GM12873 (cell line): ENCODE results near the gene CRY2.

ENCODE experiments used
- CTCF ChIP-seq: IDR thresholded peaks from 2 replicates; pipeline ENCODE4 v1.5.1; 2012; ENCODE audit warnings: low read depth, mild to moderate bottlenecking, moderate library complexity, low read length, control low read depth; ENCODE audit not compliant: insufficient read depth; ENCODE audit errors: missing control alignments

Gene CRY2

GRCh38 chr11:45809456-45810395 is 37.5 kb upstream of the CRY2 start:
- no peak for TF ChIP-seq CTCF

- TF ChIP-seq CTCF, result no peak
Observed at GRCh38 chr11:45810431-45811108, 36.7 kb upstream of the CRY2 start.

DNA sequence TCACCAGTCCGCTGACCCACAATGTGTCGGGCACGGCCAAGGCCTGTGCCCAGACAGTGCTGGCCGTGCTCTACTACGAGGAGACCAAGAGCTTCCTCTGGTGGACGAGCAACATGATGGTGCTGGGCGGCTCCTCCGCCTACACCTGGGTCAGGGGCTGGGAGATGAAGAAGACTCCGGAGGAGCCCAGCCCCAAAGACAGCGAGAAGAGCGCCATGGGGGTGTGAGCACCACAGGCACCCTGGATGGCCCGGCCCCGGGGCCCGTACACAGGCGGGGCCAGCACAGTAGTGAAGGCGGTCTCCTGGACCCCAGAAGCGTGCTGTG is 36.2 kb upstream of the CRY2 start:
- TF ChIP-seq CTCF, result no peak

DNA sequence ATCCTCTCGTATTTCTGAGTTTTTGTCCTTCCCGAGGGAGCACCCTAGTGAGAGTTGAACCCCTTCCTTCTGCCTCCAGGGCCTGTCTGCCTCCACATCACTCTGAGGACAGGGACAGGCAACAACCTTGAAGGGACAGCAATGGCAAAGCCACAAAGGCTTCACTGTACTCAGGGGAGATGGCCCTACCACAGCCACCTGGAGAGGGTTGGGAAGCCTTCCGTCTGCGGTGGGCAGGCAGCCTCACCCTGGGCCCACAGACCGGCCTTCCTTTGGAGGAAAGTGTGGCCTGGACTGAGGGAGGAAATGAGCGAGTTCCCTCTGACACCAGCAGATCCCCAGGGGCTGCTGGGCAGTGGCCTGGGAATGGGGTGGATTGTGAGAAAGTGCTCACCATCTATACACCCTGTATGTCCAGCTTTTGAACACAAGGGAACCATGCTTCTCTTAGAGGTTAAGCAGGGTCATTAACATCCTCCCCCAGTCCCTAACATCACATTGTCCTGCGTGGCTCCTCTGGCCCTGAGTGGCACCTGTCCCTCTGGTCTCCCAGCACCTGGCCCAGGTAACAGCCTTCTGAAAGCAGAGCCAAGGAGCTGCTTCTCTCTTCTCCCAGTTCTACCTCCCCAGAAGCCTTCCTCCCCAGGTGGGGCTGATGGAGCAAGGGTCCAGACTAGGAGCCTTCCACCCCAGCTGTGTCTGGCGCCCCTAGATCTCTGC is 35.5 kb upstream of the CRY2 start:
- no peak for TF ChIP-seq CTCF

- TF ChIP-seq CTCF, result no peak
Observed at GRCh38 chr11:45812581-45813548, 34.4 kb upstream of the CRY2 start.

- TF ChIP-seq CTCF, result no peak
Observed at GRCh38 chr11:45815747-45816146, 31.5 kb upstream of the CRY2 start.
